ENCODE results near the gene TFAP2A. TPM values are rescaled to one million over a fixed set of nuclear protein-coding genes. Genes with fewer than 3 reads are reported as not detected.

TFAP2A gene
- total and polyA plus RNA-seq, 12 donors = 0.12 to 0.95 (median 0.20) TPM; not detected in 2

DNA sequence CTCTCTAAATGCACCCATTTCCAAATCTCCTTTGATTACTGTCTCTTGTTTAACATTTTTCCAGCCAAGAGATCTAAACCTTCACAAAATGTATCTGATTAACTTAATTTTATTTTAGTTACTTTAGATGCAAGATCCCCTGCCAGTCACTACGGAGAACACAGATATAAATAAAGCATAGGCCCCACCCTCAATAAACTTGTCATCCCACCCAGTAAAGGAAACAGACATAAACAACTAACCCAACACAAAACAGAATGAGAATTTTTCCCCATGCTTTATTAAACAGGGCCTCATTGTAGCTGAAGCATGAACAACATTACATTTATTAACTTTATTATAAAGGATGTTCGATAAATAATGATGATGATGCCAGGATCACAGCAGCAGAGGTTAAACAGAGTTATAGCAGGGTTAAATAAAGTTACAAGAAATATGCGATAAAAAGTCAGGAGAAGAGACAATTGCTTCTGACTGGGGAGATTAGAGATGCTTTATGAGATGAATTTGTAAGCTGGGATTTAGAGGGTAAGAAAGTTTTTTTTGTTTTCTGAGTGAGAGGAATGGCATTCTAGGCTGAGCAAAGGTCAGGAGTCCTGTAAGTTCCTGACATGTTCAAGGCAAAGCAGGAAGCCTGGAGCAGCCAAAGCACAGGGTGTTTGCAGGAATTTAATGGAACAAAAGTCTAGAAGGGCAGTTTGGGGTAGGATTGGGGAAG, 41.1 kb downstream of the TFAP2A start:
- no peaks in the 10 kb centered on the region for H3K36me3 ChIP-seq
- no peak overlapping the region for H3K4me3 ChIP-seq
- H3K9me3 ChIP-seq = no peaks in the 10 kb centered on the region
- 54 to 58% methylated on average over 3 of the region's 3 CpGs for WGBS, 2 donors
- TF ChIP-seq, protein P1, sequence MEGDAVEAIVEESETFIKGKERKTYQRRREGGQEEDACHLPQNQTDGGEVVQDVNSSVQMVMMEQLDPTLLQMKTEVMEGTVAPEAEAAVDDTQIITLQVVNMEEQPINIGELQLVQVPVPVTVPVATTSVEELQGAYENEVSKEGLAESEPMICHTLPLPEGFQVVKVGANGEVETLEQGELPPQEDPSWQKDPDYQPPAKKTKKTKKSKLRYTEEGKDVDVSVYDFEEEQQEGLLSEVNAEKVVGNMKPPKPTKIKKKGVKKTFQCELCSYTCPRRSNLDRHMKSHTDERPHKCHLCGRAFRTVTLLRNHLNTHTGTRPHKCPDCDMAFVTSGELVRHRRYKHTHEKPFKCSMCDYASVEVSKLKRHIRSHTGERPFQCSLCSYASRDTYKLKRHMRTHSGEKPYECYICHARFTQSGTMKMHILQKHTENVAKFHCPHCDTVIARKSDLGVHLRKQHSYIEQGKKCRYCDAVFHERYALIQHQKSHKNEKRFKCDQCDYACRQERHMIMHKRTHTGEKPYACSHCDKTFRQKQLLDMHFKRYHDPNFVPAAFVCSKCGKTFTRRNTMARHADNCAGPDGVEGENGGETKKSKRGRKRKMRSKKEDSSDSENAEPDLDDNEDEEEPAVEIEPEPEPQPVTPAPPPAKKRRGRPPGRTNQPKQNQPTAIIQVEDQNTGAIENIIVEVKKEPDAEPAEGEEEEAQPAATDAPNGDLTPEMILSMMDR (IDR thresholded peaks at IDR 0.05) = no peak
- no peaks in the 10 kb centered on the region for H3K4me1 ChIP-seq
- ATAC-seq = no peak
- no peak for DNase-seq
- H3K27ac ChIP-seq = no peak overlapping the region
- H3K27me3 ChIP-seq = peaks cover 0 to 31% (median 22%) of the 10 kb centered on the region in 7 donors
- intact Hi-C loops (cut with DNase I) = no loop called here

DNA sequence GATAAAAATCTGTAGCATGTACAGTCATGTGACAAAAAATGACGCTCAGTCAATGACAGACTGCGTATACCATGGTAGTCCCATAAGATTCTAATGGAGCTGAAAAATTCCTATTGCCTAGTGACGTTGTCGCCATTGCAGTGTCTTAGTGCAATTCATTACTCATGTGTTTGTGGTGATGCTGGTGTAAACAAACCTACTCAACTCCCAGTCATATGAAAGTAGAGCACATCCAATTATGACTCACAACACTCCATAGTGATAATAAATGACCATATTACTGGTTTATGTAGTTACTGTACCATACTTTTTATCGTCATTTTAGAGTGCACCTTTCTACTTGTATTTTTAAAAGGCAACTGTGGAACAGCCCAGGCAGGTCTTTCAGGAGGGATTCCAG, 45.0 kb downstream of the TFAP2A start:
- H3K27me3 ChIP-seq = peaks cover 0 to 14% (median 5%) of the 10 kb centered on the region in 7 donors
- 85 to 94% methylated on average over 5 of the region's 5 CpGs for WGBS, 2 donors
- no peaks in the 10 kb centered on the region for H3K4me1 ChIP-seq
- H3K36me3 ChIP-seq = no peaks in the 10 kb centered on the region
- intact Hi-C loops (cut with DNase I) = no loop called here
- H3K4me3 ChIP-seq = no peak overlapping the region
- H3K27ac ChIP-seq = no peak overlapping the region
- TF ChIP-seq, protein P1 (IDR thresholded peaks at IDR 0.05) = no peak
- H3K9me3 ChIP-seq = peaks cover 0 to 3% (median 0%) of the 10 kb centered on the region in 11 donors
- ATAC-seq (no peak), DNase-seq (no peak)

DNA sequence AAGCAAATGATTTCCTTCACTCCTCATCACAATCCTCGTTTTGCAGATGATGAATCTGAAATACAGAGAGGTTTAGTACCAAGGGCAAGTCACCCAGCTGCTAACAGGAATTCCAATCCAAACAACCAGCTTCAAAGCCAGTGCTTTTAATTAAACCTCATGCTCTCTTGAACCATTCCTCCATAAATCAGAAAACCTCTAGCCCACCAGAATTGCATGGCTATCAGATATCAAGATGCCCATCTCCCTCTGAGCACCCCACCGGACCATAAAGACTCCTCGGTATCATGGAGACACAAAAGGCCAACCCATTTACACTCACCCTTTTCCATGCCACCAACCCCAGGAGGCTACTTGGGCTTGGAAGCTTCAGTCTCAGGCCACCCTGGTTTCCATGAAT, 46.0 kb downstream of the TFAP2A start:
- H3K36me3 ChIP-seq = no peaks in the 10 kb centered on the region
- whole genome bisulfite sequencing, 2 donors = 70% methylated on average over 3 of the region's 3 CpGs
- H3K9me3 ChIP-seq = peaks cover 0 to 3% (median 0%) of the 10 kb centered on the region in 11 donors
- no peak overlapping the region for H3K27ac ChIP-seq
- H3K27me3 ChIP-seq = peaks cover 0 to 14% (median 5%) of the 10 kb centered on the region in 7 donors
- H3K4me1 ChIP-seq = no peaks in the 10 kb centered on the region
- no peak for DNase-seq
- intact Hi-C loops (cut with DNase I) = no loop called here
- TF ChIP-seq, protein P1 (IDR thresholded peaks at IDR 0.05) = no peak
- H3K4me3 ChIP-seq = no peak overlapping the region
- no peak for ATAC-seq

DNA sequence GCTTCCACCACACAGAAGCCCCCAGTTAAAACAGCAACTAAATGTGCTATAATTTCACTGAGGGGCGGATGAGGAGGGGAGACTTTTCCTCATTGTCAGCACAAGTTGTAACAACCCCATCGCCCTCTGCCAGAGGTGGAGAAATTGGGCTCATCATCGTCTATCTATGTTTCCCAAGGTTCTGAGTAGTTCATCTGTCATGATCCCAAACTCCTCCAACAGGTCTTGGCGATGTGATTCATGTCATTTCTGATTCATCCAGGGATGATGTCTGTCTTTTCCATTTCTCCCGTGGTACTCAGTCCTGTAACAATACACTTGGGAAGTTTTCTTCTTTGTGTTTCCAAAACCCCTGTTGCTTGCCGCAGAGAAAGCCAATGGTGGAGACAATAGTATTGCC, 51.0 kb downstream of the TFAP2A start:
- intact Hi-C loops (cut with DNase I) = no loop called here
- Histone ChIP-seq H3K4me3 (no peak overlapping the region), H3K27ac (no peak overlapping the region), H3K36me3 (no peaks in the 10 kb centered on the region), H3K9me3 (peaks cover 0 to 3% (median 0%) of the 10 kb centered on the region in 11 donors), H3K4me1 (no peaks in the 10 kb centered on the region), H3K27me3 (peaks cover 0 to 28% (median 10%) of the 10 kb centered on the region in 7 donors)
- WGBS, 2 donors = 80 to 82% methylated on average over 6 of the region's 6 CpGs
- TF ChIP-seq, protein P1 (IDR thresholded peaks at IDR 0.05) = no peak
- ATAC-seq (no peak), DNase-seq (no peak)

Data from heart right ventricle (tissue), 16 donors.